A549 (cell line): ENCODE results near the gene FANCF. TPM values are rescaled to one million over a fixed set of nuclear protein-coding genes. Genes with fewer than 3 reads are reported as not detected.

Experiments used
- ATAC-seq, 2 experiments: fragments of 200-7000 bp in 1 of 2; fragments of >200 bp in 1 of 2; cut with Nextera tagmentation in 1 of 2; cut with Tn5 transposase in 1 of 2; 3 replicates each; pipeline versions ENCODE4 v1.8.0 to v1.9.1; 2018 to 2020; ENCODE audit warnings: mild to moderate bottlenecking in 1 of 2, moderate library complexity in 1 of 2
- CTCF ChIA-PET: fragments of 300-600 bp; sonication (Branson Sonifier 250); formaldehyde crosslinking; extraction: SDS; loops from one replicate; lab custom pipeline; 2021; ENCODE audit warnings: antibody characterized with exemption, inconsistent platforms; lab: Yijun Ruan, JAX
- POLR2A ChIA-PET: fragments of 350-600 bp; formaldehyde crosslinking; extraction: SDS; loops from one replicate; lab custom pipeline; 2021; ENCODE audit warnings: antibody characterized with exemption, inconsistent platforms; lab: Yijun Ruan, JAX
- DNase-seq, 2 experiments: peaks; one replicate each; pipeline versions ENCODE4 v3.0.0 to v3.0.0-alpha.2; 2011 to 2016; ENCODE audit warnings: low read depth in 1 of 2, low spot score in 1 of 2
- FAIRE-seq: peaks from 2 replicates; lab custom pipeline; 2011; peaks lifted over from hg19 to GRCh38; lab: Jason Lieb, UNC
- H3K27ac ChIP-seq, 2 experiments: fragments of >200 bp; sonication (Bioruptor Twin); formaldehyde crosslinking; 3 replicates each; pipeline ENCODE4 v1.5.1; 2016 to 2017
- H3K4me1 ChIP-seq: fragments of >200 bp; sonication (Bioruptor Twin); formaldehyde crosslinking; 3 replicates; pipeline ENCODE4 v1.6.1; 2016
- H3K4me2 ChIP-seq: fragments of >200 bp; sonication (Bioruptor Twin); formaldehyde crosslinking; 3 replicates; pipeline ENCODE4 v1.6.1; 2016
- H3K4me3 ChIP-seq: fragments of >200 bp; sonication (Bioruptor Twin); formaldehyde crosslinking; 3 replicates; pipeline ENCODE4 v1.5.1; 2016
- H3K9me3 ChIP-seq: fragments of >200 bp; sonication (Bioruptor Twin); formaldehyde crosslinking; 3 replicates; pipeline ENCODE4 v1.6.1; 2016
- CBX2 ChIP-seq: fragments of 200-600 bp; sonication (generic); IDR thresholded peaks from 2 replicates; pipeline ENCODE4 v1.6.1; 2016; ENCODE audit warnings: low read depth, mild to moderate bottlenecking, borderline replicate concordance
- CHD2 ChIP-seq: fragments of 150-350 bp; IDR thresholded peaks from 2 replicates; pipeline ENCODE4 v1.6.1; 2014; ENCODE audit warnings: low read length; ENCODE audit not compliant: partially characterized antibody
- CHD4 ChIP-seq: fragments of 200-600 bp; sonication (generic); IDR thresholded peaks from 2 replicates; pipeline ENCODE4 v1.6.1; 2016; ENCODE audit warnings: antibody characterized with exemption, mild to moderate bottlenecking, borderline replicate concordance
- EHMT2 ChIP-seq: fragments of 200-600 bp; sonication (generic); IDR thresholded peaks from 2 replicates; pipeline ENCODE4 v1.6.1; 2016; ENCODE audit warnings: antibody characterized with exemption, low read depth, mild to moderate bottlenecking, moderate library complexity
- JUN ChIP-seq, 2 experiments: fragments of >200 bp; sonication (Bioruptor Twin); formaldehyde crosslinking; IDR thresholded peaks; 2 replicates in 1 of 2; 3 replicates in 1 of 2; pipeline ENCODE4 v1.6.1; 2016 to 2017
- JUNB ChIP-seq: fragments of >200 bp; sonication (Bioruptor Twin); formaldehyde crosslinking; IDR thresholded peaks from 2 replicates; pipeline ENCODE4 v1.6.1; 2016
- MAFK ChIP-seq: fragments of 450-650 bp; IDR thresholded peaks from 2 replicates; pipeline ENCODE4 v1.6.1; 2014; ENCODE audit not compliant: partially characterized antibody
- MYC ChIP-seq: IDR thresholded peaks from 2 replicates; pipeline ENCODE4 v1.6.1; 2012; ENCODE audit warnings: mild to moderate bottlenecking, inconsistent platforms, low read length, improper control_type of control experiment, borderline replicate concordance
- PHF8 ChIP-seq: fragments of 200-600 bp; sonication (generic); IDR thresholded peaks from 2 replicates; pipeline ENCODE4 v1.6.1; 2016; ENCODE audit warnings: low read depth, mild to moderate bottlenecking, antibody characterized with exemption, moderate library complexity, borderline replicate concordance
- POLR2AphosphoS2 ChIP-seq: conservative IDR thresholded peaks from 2 replicates; pipeline ENCODE4 v1.6.1; 2012; ENCODE audit warnings: low read length, improper control_type of control experiment, inconsistent platforms
- RAD21 ChIP-seq, 2 experiments: fragments of >200 bp in 1 of 2; sonication (Bioruptor Twin) in 1 of 2; formaldehyde crosslinking in 1 of 2; IDR thresholded peaks in 1 of 2; conservative IDR thresholded peaks in 1 of 2; 2 replicates in 1 of 2; 3 replicates in 1 of 2; pipeline ENCODE4 v1.6.1; 2012 to 2018; ENCODE audit warnings: inconsistent platforms in 1 of 2
- TP53 ChIP-seq: fragments of 250-450 bp; sonication (Bioruptor Pico); IDR thresholded peaks from 2 replicates; pipeline ENCODE4 v1.5.0; 2021; ENCODE audit warnings: mild to moderate bottlenecking, moderate library complexity
- WGBS: methylation state at CpG from one replicate; pipeline ENCODE4 v1.1.6; 2017; ENCODE audit errors: missing lambda C conversion rate; 5-methylcytosine and 5-hydroxymethylcytosine counted together
- polyA plus RNA-seq, 4 experiments: library from polyadenylated mRNA; depleted of rRNA in 3 of 4; stranded (reverse); fragments of >200 nt; fragmentation: RNase III in 1 of 4; extraction: RNeasy Plus Mini Kit Qiagen cat#74134 plus additional on column Dnase treatment in 1 of 4; gene quantifications; 2 replicates in 3 of 4; 3 replicates in 1 of 4; pipeline ENCODE4 v1.2.3, GENCODE V29; 2011 to 2017
- TF ChIP-seq, protein P1 (sequence below): fragments of >200 bp; sonication (Bioruptor Twin); formaldehyde crosslinking; IDR thresholded peaks from 3 replicates; pipeline ENCODE4 v1.6.1; 2016
- TF ChIP-seq, protein P2 (sequence below): fragments of 200-600 bp; sonication (generic); IDR thresholded peaks from 2 replicates; pipeline ENCODE4 v1.6.1; 2016; ENCODE audit warnings: antibody characterized with exemption, mild to moderate bottlenecking, moderate library complexity
- TF ChIP-seq, protein P3 (sequence below): IDR thresholded peaks from 2 replicates; pipeline ENCODE4 v1.6.1; 2012; ENCODE audit warnings: low read depth, borderline replicate concordance

FANCF gene
- polyA plus RNA-seq, 2 of the 4 experiments (the other 2 are of a cell fraction): 10.9 to 11.1 TPM

DNA sequence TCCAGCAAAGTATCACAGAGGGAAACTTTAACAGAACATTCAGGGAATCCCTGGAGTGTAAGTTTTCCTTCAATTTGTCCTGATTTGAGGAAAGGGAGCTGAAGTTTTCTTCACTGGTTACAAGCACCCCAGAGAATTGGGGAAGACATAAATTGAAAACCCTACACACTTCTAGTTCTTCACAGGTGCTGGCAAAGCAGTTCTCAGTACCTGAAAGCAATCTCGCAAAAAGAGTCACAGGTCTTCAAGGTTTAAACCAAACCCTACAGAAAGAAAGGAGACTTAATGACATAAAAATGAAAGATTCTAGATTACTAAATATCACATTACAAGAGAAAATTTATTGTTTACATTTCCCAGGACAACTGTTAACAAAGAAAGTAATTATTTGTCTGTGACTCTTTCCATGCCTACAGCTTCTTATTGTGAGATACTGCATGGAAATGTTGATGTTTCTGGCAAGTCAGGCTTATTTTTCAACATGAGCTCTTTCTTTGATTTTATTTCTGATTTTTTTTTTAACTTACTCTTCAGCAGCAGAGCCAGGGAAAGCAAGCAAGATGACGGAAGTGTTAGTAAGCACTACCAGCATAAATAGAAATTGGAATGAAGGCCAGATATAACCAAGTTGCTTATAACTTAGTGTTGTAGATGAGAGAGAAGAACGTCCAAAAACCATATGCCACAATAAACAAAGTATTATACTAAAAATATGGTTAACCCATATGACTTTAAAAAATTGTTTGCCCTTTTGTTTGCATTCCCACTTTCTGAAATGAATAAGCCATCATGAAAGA is 44.1 kb downstream of the FANCF start:
- FAIRE-seq (no peak), DNase-seq (no peak), ATAC-seq (no peak)
- no peak overlapping the region for H3K4me2 ChIP-seq
- H3K4me1 ChIP-seq: no peaks in the 10 kb centered on the region
- POLR2A ChIA-PET: no interaction called here
- CTCF ChIA-PET: no interaction called here
- TF ChIP-seq CHD2: no peak
- no peak for TF ChIP-seq MAFK
- H3K9me3 ChIP-seq: no peaks in the 10 kb centered on the region
- no peak overlapping the region for H3K4me3 ChIP-seq
- no peak overlapping the region for H3K27ac ChIP-seq
- 20% methylated on average over 3 of the region's 3 CpGs for WGBS

DNA sequence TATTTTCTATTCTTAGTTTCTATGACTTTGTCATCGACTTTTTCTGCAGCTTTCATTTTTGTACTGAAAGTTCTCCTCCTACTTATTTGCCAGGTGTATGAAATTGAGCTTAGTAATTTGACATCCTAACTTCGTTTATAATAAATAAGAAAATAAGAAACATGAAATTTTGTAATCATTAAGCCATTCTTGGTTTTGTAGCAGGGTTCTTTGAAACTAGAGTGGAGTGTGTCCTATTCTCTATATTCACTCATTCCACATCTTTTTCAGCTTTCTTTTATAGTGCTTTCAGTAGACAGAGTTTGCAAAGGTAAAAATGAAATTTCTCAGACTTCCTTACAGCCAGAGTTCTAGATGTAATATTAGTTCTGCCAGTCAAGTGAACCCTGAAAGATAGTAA is 47.8 kb downstream of the FANCF start:
- no peak overlapping the region for H3K4me3 ChIP-seq
- H3K9me3 ChIP-seq: no peaks in the 10 kb centered on the region
- H3K4me1 ChIP-seq: no peaks in the 10 kb centered on the region
- no peak overlapping the region for H3K27ac ChIP-seq
- no peak for ATAC-seq
- 6% methylated on average over 2 of the region's 2 CpGs for WGBS
- CTCF ChIA-PET: no interaction called here
- POLR2A ChIA-PET: no interaction called here
- TF ChIP-seq, protein P1, sequence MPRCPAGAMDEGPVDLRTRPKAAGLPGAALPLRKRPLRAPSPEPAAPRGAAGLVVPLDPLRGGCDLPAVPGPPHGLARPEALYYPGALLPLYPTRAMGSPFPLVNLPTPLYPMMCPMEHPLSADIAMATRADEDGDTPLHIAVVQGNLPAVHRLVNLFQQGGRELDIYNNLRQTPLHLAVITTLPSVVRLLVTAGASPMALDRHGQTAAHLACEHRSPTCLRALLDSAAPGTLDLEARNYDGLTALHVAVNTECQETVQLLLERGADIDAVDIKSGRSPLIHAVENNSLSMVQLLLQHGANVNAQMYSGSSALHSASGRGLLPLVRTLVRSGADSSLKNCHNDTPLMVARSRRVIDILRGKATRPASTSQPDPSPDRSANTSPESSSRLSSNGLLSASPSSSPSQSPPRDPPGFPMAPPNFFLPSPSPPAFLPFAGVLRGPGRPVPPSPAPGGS: no peak
- TF ChIP-seq EHMT2 (no peak), RAD21 (conservative IDR thresholded peaks at IDR 0.05 in 1 of 2, IDR thresholded peaks at IDR 0.05 in 1 of 2) (no peak), JUNB (no peak), JUN (IDR thresholded peaks at IDR 0.05) (no peak), CBX2 (no peak), MYC (no peak), POLR2AphosphoS2 (no peak), PHF8 (no peak), TP53 (CRISPR knock-in tag) (no peak), CHD4 (no peak)
- TF ChIP-seq, protein P2, sequence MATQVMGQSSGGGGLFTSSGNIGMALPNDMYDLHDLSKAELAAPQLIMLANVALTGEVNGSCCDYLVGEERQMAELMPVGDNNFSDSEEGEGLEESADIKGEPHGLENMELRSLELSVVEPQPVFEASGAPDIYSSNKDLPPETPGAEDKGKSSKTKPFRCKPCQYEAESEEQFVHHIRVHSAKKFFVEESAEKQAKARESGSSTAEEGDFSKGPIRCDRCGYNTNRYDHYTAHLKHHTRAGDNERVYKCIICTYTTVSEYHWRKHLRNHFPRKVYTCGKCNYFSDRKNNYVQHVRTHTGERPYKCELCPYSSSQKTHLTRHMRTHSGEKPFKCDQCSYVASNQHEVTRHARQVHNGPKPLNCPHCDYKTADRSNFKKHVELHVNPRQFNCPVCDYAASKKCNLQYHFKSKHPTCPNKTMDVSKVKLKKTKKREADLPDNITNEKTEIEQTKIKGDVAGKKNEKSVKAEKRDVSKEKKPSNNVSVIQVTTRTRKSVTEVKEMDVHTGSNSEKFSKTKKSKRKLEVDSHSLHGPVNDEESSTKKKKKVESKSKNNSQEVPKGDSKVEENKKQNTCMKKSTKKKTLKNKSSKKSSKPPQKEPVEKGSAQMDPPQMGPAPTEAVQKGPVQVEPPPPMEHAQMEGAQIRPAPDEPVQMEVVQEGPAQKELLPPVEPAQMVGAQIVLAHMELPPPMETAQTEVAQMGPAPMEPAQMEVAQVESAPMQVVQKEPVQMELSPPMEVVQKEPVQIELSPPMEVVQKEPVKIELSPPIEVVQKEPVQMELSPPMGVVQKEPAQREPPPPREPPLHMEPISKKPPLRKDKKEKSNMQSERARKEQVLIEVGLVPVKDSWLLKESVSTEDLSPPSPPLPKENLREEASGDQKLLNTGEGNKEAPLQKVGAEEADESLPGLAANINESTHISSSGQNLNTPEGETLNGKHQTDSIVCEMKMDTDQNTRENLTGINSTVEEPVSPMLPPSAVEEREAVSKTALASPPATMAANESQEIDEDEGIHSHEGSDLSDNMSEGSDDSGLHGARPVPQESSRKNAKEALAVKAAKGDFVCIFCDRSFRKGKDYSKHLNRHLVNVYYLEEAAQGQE: no peak
- TF ChIP-seq, protein P3, sequence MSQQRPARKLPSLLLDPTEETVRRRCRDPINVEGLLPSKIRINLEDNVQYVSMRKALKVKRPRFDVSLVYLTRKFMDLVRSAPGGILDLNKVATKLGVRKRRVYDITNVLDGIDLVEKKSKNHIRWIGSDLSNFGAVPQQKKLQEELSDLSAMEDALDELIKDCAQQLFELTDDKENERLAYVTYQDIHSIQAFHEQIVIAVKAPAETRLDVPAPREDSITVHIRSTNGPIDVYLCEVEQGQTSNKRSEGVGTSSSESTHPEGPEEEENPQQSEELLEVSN: no peak
- TF ChIP-seq, all 56 proteins: peak for 0
- no peak overlapping the region for H3K4me2 ChIP-seq
- no peak for FAIRE-seq
- no peak for DNase-seq

Other genes starting within 250 kb of the FANCF start
- 1.0 and 1.1 TPM in 2 replicates for gene GAS2, start 40.8 kb upstream of the FANCF start, polyA plus RNA-seq (2011; rRNA removed)
- 0.72 to 0.95 TPM (median 0.84 TPM) in 3 replicates for gene GAS2, start 40.8 kb upstream of the FANCF start, polyA plus RNA-seq (2017; fragmentation: RNase III; extraction: RNeasy Plus Mini Kit Qiagen cat#74134 plus additional on column Dnase treatment)
- gene SVIP, start 204.0 kb upstream of the FANCF start, polyA plus RNA-seq (2011; rRNA removed): 13.9 and 19.5 TPM in 2 replicates
- gene SVIP, start 204.0 kb upstream of the FANCF start, polyA plus RNA-seq (2017; fragmentation: RNase III; extraction: RNeasy Plus Mini Kit Qiagen cat#74134 plus additional on column Dnase treatment): 9.0 to 10.5 TPM (median 9.1 TPM) in 3 replicates
- not detected in 2 replicates for gene CCDC179, start 234.7 kb upstream of the FANCF start, polyA plus RNA-seq (2011; rRNA removed)
- gene CCDC179, start 234.7 kb upstream of the FANCF start, polyA plus RNA-seq (2017; fragmentation: RNase III; extraction: RNeasy Plus Mini Kit Qiagen cat#74134 plus additional on column Dnase treatment): not detected in 3 replicates